NB4 (cell line): ENCODE measurements around the gene ZMYND11.
"Not testable (repeated sequence)": the region's sequence is repeated elsewhere in the genome, so short reads cannot be mapped to it uniquely, and the experiment has no call there.

Experiments
- DNase-seq: peaks from one replicate; pipeline ENCODE4 v3.0.0; 2010; ENCODE audit warnings: low read depth
- H3K4me3 ChIP-seq: one replicate; pipeline ENCODE4 v1.5.1; 2011; ENCODE audit warnings: mild to moderate bottlenecking, low read depth, low read length, moderate library complexity
- MYC ChIP-seq: IDR thresholded peaks from 2 replicates; pipeline ENCODE4 v1.6.1; 2011; ENCODE audit warnings: low read depth, low read length
- POLR2A ChIP-seq: IDR thresholded peaks from 2 replicates; pipeline ENCODE4 v1.6.1; 2011; ENCODE audit warnings: mild to moderate bottlenecking; ENCODE audit not compliant: insufficient read length; ENCODE audit errors: extremely low read depth
- TF ChIP-seq, protein P1 (sequence below): IDR thresholded peaks from 2 replicates; pipeline ENCODE4 v1.6.1; 2011; ENCODE audit warnings: low read depth, low read length
- TF ChIP-seq, protein P2 (sequence below): IDR thresholded peaks from one replicate; pipeline ENCODE4 v1.5.1; 2012; ENCODE audit warnings: low read depth, low read length

Gene ZMYND11

DNA sequence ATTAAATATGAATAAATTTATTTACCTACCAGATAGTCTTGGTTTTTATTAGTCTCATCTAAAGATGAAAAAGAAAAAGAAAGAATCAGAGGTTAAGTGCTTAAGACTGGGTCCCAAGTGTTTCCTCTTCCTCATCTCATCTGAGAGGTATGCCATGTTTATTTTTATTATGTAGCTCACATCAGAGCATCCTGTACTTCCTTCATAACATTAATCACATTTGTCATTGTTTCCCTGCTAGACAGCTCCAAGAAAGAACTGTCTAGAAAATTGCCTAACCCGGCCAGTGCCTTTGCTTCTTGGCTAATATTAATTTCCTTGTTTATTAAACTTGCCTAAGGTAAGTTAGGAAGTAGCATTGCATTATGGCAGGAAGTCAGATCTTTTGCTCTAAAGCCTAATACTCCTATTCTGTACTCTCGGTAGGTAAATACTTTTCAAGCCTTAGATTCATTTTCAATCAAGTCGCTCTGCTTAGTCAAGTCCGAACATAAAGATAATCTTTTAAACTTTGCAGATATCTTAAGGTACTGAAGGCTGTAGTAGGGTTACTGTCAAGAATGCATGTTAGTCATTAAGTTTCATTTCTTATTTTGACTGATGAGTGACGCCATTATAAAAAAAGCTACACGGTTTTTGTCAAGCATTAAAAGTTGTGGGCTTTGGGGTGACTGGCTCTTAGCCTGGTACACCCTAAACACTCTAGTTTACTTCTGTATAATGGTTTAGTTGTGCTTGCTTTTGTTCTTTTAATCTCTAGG lies 47.4 kb downstream of the ZMYND11 start:
- TF ChIP-seq, protein P1, sequence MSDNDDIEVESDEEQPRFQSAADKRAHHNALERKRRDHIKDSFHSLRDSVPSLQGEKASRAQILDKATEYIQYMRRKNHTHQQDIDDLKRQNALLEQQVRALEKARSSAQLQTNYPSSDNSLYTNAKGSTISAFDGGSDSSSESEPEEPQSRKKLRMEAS = no peak
- no peak for TF ChIP-seq MYC
- TF ChIP-seq POLR2A = no peak
- no peak overlapping the region for H3K4me3 ChIP-seq
- DNase-seq = no peak

DNA sequence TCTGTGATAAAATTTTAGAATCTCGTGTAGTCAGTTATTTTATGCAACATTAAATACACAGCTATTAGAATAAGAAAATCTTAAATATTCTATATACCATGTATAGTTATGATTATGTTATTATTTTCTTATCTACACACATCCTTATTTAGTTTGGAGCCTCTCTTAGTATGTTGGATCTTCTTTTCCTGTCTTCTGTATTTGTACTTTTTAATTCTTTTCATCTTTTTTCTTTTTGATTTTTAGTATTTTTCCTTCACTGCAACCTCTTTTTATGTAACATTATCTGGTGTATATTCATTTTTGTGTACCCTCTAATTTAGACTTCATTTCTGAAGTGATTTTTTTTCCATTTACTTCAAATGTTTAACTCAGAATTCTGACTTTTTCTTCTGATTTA lies 48.9 kb downstream of the ZMYND11 start:
- H3K4me3 ChIP-seq = no peak overlapping the region
- TF ChIP-seq, protein P2, sequence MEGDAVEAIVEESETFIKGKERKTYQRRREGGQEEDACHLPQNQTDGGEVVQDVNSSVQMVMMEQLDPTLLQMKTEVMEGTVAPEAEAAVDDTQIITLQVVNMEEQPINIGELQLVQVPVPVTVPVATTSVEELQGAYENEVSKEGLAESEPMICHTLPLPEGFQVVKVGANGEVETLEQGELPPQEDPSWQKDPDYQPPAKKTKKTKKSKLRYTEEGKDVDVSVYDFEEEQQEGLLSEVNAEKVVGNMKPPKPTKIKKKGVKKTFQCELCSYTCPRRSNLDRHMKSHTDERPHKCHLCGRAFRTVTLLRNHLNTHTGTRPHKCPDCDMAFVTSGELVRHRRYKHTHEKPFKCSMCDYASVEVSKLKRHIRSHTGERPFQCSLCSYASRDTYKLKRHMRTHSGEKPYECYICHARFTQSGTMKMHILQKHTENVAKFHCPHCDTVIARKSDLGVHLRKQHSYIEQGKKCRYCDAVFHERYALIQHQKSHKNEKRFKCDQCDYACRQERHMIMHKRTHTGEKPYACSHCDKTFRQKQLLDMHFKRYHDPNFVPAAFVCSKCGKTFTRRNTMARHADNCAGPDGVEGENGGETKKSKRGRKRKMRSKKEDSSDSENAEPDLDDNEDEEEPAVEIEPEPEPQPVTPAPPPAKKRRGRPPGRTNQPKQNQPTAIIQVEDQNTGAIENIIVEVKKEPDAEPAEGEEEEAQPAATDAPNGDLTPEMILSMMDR = no peak
- TF ChIP-seq, protein P1 = no peak
- no peak for TF ChIP-seq POLR2A
- no peak for TF ChIP-seq MYC
- no peak for DNase-seq

DNA sequence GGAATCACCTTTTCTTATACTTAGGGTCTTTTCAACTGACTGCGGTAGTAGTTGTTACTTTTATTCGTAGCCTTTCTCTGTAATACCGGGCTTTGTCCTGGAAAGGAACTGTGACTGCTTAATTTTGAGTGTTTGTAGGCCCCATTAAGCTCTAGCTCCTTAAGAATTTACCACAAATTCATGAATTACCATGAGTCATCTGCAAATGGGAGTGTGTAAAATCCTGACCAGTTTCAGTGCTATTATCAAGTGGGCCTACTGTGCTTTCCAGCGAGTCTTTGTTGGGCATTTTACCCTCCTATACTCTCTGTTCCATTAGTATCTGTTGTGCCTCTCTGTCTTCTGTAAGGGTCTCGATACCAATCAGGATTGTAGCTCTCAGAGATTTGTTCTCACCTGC lies 49.7 kb downstream of the ZMYND11 start:
- DNase-seq = no peak
- no peak overlapping the region for H3K4me3 ChIP-seq
- TF ChIP-seq POLR2A = no peak

DNA sequence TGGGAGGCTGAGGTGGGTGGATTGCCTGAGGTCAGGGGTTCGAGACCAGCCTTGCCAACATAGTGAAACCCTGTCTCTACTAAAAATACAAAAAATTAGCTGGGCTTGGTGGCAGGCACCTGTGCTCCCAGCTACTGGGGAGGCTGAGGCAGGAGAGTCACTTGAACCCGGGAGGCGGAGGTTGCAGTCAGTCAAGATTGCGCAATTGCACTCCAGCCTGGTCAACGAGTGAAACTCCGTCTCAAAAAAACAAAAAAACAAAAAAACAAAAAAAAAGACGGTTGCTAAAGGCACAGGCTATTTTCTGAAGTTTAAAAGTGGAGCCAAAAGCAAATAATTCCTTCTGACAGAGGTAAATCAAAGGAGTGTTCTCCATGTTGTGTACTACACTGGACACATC lies 50.3 kb downstream of the ZMYND11 start:
- not testable (repeated sequence) for DNase-seq

DNA sequence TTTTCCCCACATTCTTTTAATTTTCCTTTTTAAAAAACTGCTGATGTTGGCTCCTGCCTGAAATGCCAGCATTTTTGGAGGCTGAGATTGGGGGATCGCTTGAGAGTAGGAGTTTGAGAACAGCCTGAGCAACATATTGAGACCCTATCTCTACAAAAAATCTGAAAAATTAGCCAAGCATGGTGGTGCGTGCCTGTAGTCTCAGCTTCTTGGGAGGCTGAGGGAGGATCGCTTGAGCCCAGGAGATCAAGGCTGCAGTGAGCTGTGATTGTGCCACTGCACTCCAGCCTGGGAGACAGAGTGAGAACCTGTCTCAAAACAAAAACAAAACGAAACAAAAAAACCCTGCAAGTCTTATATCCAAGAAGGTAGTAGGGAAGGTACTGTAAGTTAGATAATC lies 51.7 kb downstream of the ZMYND11 start:
- H3K4me3 ChIP-seq = no peak overlapping the region
- no peak for TF ChIP-seq MYC
- TF ChIP-seq, protein P1 = no peak
- TF ChIP-seq POLR2A = no peak
- TF ChIP-seq, protein P2 = no peak
- DNase-seq = no peak

More for the DNA sequence above, 50.3 kb downstream of the ZMYND11 start:
- not testable (repeated sequence) for H3K4me3 ChIP-seq

DNA sequence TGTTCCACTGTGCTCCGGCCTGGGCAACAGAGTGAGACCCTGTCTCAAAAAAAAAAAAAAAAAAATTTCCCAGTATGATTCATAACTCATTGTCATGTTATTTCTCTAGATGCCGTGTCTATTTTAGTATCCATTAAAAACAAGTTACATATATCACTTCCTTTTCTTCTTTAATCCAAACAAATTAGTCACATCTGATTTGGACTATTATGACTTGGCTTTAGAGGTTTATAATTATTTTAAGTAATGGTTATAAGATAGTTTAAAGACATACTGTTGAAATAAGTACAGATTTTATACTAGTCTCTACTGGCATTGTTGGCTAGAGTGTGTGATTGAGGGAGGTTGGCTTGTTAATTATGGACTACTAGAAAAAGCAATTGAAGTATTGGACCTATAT lies 53.3 kb downstream of the ZMYND11 start:
- TF ChIP-seq, protein P1 = no peak
- TF ChIP-seq, protein P2 = no peak
- no peak for TF ChIP-seq POLR2A
- TF ChIP-seq MYC = no peak
- DNase-seq = no peak
- no peak overlapping the region for H3K4me3 ChIP-seq

DNA sequence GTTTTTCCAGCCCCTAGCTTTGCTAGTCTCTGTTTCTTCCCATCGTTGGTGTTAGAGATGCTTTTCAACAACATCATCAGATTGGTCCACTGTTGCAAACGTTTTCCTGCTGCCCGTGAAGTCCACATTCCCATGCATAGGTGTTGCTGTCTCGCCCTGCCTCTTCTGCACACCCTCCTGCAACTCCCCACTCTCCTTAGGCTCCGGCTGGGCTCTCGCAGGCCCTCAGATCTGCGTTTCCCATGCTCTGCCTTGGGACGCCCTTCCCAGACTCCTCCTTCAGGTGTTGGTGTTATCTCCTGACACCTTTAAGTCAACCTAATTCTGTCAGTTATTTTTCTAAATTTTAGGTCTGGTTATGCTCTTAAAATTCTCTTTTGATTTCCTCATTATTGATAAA lies 55.0 kb downstream of the ZMYND11 start:
- DNase-seq = no peak
- no peak overlapping the region for H3K4me3 ChIP-seq
- TF ChIP-seq POLR2A (no peak), MYC (no peak)
